Neural progenitor cell (in vitro differentiated cells): Measurements from ENCODE around the gene P3H2.

Experiments used
- EZH2 ChIP-seq: fragments of 200-600 bp; sonication (generic); IDR thresholded peaks from 2 replicates; pipeline ENCODE4 v1.6.1; 2017; ENCODE audit warnings: antibody characterized with exemption, mild to moderate bottlenecking, moderate library complexity
- EZH2phosphoT487 ChIP-seq: fragments of 200-600 bp; sonication (generic); IDR thresholded peaks from 2 replicates; pipeline ENCODE4 v1.6.1; 2017; ENCODE audit warnings: antibody characterized with exemption
- TF ChIP-seq, protein P1 (sequence below): fragments of 200-600 bp; sonication (generic); IDR thresholded peaks from 2 replicates; pipeline ENCODE4 v1.5.1; 2017; ENCODE audit warnings: antibody characterized with exemption, mild to moderate bottlenecking

DNA sequence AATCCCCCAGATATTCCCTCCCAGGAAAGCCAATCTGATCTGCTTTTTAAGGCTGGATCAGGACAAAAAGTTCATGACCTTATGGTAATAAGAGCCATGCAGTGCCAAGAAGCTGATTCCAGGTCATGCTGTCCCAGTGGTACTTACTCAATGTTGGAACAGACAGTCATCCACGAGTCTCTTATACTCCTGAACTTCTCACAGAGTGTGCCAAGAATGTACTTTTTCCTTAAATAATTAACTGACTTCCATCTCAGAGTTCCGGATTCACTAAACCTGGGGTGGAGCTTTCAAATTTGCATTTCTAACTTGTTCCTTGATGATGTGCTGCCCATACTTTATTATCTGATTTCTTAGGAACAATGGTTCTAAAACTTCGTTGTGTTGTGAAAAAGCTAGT is 3.4 kb upstream of the P3H2 start:
- TF ChIP-seq, protein P1, sequence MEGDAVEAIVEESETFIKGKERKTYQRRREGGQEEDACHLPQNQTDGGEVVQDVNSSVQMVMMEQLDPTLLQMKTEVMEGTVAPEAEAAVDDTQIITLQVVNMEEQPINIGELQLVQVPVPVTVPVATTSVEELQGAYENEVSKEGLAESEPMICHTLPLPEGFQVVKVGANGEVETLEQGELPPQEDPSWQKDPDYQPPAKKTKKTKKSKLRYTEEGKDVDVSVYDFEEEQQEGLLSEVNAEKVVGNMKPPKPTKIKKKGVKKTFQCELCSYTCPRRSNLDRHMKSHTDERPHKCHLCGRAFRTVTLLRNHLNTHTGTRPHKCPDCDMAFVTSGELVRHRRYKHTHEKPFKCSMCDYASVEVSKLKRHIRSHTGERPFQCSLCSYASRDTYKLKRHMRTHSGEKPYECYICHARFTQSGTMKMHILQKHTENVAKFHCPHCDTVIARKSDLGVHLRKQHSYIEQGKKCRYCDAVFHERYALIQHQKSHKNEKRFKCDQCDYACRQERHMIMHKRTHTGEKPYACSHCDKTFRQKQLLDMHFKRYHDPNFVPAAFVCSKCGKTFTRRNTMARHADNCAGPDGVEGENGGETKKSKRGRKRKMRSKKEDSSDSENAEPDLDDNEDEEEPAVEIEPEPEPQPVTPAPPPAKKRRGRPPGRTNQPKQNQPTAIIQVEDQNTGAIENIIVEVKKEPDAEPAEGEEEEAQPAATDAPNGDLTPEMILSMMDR: no peak
- TF ChIP-seq EZH2 (no peak), EZH2phosphoT487 (no peak)
